GM18508 (cell line): ENCODE measurements around the gene ZNF544.

Experiments used
- ATAC-seq: cut with Tn5 transposase; IDR thresholded peaks from one replicate; pipeline ENCODE4 v1.9.1; 2021; ENCODE audit warnings: moderate number of reproducible peaks; ENCODE audit not compliant: insufficient read depth, unreplicated experiment

ZNF544 gene

DNA sequence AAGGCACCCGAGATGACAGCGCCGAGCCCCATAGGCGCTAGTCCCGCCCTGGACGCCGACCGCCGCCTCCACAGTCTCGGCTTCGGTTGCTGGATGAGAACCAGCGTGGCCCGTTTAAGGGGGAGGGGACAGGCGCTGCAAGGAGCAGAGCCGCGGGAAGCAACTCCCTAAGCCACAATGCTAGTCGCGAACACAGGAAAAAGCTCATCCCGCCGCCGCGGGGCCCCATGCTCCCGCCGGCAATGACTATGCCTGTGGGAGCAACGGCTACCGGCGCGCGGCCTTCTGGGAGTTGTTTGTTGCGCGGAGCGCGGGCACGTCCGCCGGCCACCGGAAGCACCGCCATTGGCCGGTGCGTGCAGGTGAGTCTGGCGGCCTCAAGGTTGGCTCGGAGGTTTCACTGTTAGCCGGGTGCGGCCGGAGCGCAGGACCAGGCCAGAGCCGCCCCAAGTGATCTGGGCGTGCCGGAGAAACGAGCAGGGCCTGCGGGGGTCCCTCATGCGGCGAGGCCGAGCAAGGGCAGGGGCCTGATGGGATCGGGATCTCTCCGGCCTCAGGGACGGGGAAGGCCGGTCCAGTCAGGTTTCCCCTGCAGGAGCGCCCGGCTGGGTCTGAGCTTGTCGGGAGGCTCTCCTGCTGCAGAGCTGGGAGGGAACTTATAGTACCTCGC lies at the start of gene ZNF544:
Gene ZNF544, plus strand, starts transcription at position 330 of the 670 bp plus-strand sequence. CDS start 15,110 bp downstream, outside the sequence.
- peak; percentile 61 for ATAC-seq

DNA sequence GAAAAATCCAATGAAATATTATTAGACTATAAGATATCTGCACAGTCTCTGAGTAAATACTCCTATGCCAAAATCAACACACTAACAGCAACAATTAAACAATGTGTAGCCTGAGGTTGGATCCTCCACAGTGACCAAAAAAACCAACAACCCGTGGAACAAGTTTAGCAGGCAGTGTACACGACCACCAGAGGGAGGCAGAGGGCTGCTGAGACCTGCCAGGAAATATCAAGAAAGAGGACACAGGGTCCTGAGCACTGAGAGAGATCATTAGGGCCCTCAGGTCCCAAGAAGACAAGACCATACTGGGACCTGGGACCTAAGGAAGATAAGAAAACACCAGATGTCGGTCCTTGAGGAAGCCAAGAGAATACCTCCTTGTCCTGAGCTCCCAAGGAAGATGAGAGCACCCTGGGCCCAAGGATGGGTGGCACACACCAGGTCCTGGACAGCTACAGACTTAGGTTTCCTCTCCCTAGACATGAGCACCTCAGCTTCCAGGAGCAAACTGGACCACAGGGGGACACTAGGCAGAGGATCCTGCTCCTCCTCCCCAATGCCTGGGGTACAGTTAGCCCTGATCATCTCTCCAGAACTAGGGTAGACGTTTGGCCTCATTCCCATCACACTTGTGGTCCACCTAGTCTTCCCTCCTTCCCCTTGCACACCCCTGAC lies 46.7 kb upstream of the ZNF544 start:
- no peak for ATAC-seq

DNA sequence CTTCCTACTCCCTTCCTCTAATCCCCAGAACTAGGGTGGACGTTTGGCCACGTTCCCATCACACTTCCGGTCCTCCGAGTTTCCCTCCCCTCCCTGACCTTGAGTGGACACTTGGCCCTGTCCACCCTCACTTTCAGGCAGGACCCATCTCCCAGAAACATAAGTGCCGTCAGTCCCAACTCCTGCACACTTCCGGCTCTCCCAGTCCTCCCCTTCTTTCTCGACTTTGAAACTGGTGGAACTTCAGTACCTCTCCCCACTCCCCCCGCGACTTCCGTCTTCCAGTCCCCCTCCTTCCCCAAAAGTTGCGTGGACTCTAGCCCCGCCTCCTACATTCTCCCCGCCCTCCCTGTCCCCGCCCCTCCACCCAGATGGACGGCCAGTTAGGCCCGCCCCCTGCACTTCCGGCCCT lies 46.1 kb upstream of the ZNF544 start:
- ATAC-seq = no peak

DNA sequence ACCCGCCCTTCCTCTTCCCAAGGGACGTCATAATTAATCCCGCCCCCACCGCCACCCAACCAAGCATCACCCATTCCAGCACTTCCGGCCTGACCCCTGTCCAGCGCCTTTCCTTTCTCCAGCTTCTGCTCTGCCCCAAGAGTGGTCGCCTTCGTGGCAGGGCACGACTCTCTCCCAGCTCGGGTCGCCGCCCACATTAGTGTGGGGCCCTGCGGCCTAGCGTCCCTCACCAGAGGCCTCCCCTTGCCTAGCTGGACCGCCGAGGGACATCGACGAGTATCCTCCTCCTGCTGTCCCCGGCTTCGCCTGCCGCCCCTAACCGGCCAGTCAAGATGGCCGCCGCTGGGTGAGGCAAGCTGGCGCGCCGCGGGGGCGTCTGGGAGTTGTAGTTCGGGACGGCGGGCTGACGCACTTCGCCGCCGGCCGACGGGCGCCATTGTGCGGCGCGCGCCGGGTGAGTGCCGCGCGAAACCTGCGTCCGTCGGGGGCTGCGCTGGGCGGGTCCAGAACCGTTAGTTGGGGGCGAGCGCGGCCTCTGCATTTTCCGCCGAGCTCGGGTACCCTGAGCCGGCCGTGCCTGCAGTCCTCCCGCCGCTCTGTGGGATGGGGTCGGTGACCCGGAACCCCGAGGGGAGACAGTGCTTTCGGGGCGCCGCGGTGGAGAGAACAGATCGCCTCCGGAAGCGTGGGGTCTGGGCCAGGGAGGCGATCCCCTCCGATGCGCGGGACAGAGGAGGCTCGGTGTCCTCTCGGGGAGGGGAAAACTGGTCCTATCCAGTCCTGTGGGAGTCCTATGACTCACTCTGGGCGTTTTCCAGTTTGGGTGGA lies 45.5 kb upstream of the ZNF544 start, which contains the start of gene ZNF274:
Gene ZNF274, plus strand, starts transcription at position 73 of the 828 bp plus-strand sequence. CDS start 905 bp downstream, outside the sequence.
- peak; percentile 52 for ATAC-seq

DNA sequence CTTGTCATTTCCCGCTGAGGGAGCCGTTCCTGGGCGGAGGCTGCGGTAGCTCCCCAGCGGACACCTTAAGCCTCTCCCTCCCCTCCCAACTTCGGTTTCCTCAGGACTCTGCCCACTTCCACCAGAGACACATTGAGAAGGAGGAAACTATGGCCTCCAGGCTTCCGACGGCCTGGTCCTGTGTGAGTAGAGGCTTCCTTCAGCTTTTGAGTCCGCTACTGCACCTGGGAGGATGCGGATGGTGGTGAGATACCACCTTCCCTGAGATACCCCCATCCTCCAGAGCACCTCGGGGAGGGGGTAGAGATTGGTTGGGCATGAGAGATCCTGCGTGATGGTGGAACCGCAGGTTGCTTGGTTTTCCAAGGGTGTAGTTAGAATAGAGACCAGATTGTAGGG lies 44.9 kb upstream of the ZNF544 start:
- ATAC-seq = no peak

DNA sequence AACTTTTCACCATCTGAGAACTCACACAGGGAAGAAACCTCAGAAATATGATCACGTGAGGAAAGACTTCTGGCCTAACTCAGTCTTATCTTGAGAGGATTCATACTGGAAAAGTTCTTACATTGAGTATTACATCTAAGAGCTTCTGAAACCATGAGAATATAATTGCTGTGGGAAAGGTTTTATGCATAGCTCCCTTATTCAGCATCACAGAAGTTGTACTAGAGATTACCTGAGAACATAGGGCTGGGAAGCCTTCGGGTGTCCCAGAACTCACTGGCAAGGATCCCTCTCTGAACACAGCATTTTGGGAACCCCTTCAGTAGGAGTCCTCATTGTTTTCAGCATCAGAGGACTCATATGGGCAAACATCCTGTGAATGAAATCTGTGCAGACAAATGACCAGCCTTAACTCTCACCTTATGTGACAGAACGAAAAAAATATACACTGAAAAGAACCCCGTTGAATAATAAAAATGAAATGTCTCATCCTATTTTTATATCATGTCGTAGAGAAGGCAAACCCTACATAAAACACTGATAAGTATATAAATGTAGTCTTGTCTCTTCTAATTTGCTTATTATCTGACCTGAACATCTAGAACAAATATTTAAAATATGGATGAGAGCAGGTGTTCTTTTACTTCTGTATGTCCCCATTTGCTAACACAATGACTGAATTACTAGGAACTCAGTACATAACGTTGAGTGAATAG lies 31.7 kb upstream of the ZNF544 start:
- ATAC-seq = no peak

DNA sequence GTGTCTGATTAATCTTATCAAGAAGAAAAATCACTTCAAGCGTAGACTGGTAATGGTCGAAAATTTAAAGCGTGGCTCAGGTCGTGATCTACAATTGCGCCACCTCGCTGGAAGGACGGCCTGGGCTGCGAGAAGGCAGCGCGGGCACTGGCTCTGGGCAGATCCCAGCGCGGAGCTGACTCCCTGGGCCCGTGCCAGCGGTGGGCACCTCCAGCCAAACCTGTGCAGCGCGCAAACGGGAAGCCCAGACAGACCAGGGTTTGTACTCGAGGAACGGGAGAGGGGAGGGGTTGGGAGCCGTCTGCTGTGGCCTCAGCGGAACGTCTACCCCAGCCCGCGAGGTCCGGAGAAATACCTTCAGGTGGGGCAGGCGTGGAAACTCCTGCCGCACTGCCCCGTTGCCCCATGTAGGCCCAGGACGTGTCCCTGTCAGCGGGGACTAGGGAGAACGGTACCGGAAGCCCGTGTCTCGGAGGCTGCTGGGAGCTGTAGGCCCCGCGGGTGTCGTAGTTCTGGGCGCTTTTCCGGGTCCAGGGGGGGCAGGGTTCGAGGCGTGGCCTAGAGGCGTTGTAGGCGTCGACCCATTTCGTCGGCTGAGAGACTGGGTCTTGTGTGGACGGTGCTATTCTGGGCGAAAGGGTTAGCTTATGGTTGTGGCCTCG lies 24.8 kb upstream of the ZNF544 start:
- no peak for ATAC-seq

DNA sequence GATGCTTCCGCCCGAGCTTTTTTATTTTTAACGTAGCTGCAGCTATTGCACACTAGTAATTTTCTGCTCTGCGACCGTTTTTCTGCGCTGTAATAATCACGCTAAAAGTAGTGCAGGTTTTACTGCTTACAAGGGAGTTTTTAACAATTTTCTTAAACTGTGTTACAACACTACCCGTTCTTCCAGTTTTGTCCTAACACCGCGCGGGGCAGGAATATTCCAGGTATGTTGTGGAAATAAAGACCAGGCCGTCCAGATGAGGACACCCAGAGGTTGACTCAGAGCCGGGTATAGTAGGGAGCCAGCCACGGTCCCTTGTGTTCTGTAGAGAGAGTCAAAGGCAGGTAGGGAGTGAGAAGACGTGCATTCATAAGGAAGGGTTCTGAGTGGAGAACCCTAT lies 24.1 kb upstream of the ZNF544 start:
- no peak for ATAC-seq

DNA sequence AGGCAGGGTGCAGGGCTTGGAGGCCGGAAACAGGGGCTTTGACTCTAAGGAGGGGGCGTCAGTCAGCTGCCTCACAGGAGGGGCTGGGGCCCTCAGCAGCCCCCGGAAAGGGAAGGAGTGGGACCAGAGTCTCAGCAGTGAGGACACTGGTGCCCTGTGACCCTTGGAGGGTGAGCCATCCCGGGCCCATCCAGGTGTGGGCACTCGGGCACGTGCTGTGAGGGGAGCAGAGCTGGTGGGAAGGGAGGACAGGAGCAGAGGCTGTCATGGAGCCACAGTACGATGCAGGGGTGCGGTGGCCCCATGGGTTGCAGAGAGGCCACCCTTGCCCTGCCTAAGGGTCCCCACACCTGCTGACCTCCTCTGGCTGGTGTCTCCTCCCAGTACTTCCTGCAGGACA lies 19.1 kb upstream of the ZNF544 start:
- ATAC-seq = no peak

DNA sequence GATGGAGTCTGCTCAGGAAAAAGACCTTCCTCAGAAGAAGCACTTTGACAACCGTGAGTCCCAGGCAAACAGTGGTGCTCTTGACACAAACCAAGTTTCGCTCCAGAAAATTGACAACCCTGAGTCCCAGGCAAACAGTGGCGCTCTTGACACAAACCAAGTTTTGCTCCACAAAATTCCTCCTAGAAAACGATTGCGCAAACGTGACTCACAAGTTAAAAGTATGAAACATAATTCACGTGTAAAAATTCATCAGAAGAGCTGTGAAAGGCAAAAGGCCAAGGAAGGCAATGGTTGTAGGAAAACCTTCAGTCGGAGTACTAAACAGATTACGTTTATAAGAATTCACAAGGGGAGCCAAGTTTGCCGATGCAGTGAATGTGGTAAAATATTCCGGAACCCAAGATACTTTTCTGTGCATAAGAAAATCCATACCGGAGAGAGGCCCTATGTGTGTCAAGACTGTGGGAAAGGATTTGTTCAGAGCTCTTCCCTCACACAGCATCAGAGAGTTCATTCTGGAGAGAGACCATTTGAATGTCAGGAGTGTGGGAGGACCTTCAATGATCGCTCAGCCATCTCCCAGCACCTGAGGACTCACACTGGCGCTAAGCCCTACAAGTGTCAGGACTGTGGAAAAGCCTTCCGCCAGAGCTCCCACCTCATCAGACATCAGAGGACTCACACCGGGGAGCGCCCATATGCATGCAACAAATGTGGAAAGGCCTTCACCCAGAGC lies 16.2 kb upstream of the ZNF544 start:
- ATAC-seq = no peak

DNA sequence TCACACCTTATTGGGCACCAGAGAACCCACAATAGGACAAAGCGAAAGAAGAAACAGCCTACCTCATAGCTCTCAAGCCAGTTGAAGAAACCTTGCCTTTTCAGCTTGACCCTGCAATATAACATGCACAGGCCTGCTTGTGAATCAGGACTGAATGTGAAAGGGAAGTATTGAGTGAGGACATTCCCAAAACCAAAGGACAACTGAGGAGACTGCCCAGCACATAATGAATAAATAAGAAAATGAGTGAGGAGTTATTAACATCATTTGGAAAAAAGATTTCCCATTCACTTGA lies 15.7 kb upstream of the ZNF544 start:
- no peak for ATAC-seq

DNA sequence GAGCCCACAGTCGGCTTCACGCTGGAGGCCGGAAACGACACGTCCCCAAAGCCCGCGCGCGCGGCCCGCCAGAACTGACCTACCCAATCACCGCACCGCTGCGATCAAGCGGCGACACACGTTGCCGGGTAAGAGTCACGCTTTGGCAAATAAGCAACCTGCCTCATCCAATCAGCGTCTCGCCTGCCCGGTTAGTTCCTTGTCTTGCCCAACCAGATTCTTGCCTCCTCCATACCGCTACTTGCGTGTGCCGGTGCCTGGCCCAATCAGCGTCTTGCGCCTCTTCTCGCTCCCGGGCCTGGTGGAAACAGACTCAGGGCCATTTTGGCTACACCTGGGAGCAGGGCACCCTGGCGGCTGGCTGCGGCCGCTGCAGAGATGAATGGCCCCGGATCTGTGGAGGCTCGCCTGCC lies 11.6 kb upstream of the ZNF544 start:
- ATAC-seq = no peak

DNA sequence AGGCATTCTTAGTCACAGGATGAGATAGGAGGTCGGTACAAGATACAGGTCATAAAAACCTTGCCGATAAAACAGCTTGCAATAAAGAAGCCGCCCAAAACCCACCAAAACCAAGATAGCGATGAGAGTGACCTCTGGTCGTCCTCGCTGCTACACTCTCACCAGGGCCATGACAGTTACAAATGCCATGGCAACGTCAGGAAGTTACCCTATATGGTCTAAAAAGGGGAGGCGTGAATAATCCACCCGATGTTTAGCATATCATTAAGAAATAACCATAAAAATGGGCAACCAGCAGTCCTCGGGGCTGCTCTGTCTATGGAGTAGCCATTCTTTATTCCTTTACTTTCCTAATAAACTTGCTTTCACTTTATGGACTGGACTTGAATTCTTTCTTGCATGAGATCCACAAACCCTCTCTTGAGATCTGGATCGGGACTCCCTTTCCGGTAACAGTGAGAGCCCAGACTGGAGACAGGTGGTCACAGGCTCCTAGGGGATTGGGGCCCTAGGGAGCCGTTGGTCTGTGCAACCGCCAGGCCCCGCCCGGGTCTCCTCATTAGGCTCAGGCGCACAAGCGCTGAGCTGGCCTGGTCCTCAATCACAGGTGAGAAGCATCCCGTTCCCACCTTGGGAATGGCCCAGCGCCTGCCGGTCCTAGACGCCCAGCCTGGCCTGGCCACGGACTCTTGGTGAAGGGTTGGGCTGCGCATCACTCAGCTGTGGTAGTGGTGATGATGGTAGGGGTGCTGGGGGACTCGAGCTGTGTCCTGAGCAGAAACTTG lies 10.9 kb upstream of the ZNF544 start:
- ATAC-seq = no peak

DNA sequence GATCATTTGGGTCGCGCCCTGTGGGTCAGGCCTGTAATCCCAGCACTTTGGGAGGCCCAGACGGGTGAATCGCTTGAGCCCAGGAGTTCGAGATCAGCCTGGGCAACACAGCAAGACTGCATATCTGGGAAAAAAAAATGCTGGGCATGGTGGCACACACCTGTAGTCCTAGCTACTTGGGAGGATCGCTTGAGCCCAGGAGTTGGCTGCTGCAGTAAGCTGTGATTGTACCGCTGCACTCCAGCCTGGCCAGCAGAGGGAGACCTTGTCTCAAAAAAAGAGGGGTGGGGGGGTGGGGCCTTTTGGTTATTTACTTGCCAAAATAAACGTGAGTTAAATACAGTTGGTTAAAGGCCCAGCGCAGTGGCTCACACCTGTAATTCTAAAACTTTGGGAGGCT lies 9.8 kb upstream of the ZNF544 start:
- no peak for ATAC-seq

DNA sequence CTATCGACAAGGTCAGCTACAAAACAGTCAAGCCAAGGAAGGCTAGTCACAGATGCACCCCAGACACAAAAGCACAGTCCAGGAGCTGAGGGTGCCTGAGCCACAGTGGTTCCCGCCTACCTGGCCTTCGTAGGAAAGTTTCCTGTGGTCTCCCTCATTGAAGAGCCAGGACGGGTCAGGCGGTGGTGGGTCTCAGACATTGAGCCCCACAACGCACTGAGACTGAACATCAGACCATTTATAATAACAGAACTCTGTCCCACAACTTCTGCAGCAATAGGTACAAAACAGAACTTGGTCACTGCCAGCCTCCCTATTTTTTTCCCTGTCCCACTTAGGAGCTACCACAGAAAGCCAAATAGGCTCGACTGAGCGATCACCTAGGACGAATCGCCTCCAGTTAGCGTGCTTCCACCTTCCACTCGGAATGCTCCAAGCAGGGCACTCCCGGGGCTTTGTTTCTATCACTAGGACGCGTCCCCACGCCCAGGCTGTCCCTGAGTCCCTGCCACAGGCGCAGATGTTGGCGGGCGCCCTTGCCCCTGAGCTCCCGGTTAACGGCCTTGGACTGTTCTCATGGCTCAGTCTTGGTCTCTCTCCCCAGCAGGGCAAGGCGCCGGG lies 640 bp upstream of the ZNF544 start:
- ATAC-seq = no peak

DNA sequence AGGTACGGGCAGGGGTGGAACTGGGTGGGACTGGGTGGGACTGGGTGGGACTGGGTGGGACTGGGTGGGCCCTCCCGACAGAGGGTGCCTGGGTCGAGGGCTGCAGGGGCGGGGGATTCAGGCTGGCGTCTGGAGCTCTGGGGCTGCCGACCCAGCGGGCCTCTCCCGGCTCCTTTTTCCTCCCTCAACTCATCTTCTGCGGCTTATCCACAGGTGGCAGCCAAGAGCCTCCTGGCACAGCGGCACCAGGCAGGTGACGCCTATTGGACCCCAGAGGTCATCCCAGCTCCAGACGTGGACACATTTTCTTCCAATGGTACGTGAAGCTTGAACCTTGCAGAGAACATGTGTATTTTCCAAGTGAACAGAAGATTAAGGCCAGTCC lies 533 bp downstream of the ZNF544 start:
- no peak for ATAC-seq

DNA sequence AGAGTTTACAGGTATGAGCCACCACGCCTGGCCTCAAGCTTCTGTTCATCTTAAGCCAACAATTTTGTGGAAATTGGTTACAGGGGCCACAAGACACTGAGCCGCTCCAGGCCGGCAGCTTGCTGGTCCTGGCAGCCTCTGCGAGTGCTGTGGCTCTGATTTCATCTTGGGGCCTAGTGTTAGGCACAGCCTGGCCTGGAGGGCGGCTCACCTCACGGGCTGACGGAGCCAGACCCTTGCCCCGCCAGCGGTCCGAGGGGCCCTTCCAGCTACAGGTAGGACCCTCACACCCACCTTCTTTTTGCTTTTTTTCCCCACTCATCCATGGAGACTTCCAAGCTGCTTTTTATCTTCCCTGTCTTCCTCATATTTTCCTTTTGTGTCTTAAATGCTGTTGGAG lies 8.6 kb downstream of the ZNF544 start:
- no peak for ATAC-seq

DNA sequence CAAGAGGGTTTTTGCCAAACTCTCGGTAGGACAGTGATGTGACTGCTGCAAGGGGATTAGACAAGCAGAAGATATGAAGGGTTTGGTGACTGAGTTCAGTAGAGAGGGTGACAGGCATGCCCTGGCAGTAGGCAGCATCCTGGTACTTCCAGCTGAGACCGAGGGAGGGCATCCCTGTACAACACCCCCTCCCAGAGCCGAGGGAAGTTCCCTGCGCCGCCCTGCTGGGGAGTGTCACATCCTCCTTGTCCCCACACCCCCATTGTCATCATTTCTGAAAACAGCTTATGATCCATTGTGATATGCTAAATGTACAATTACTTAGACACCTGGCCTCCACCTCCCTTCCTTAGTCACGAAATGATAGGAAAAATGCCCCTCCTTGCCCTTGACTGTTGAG lies 14.6 kb downstream of the ZNF544 start:
- ATAC-seq = no peak
